ENCODE results near the gene ZNF529.

Gene ZNF529

GRCh38 chr19:36508325-36508724 is 64.8 kb downstream of the ZNF529 start:
- Histone ChIP-seq H3K27ac (ENCODE audit: low read depth, low read length) (no peak overlapping the region), H3K9me2 (replicated peaks; ENCODE audit: control insufficient read depth, low read length) (no peaks in the 10 kb centered on the region), H3K27me3 (ENCODE audit: control insufficient read depth, low read length) (no peaks in the 10 kb centered on the region), H3F3A (ENCODE audit: control insufficient read depth, insufficient read depth) (no peaks in the 10 kb centered on the region), H3K79me2 (ENCODE audit: control insufficient read depth, low read length) (no peaks in the 10 kb centered on the region), H3K36me3 (ENCODE audit: control insufficient read depth, low read length) (no peaks in the 10 kb centered on the region), H4K20me1 (ENCODE audit: control insufficient read depth, insufficient read depth, low read depth, low read length) (no peaks in the 10 kb centered on the region), H3K4me1 (ENCODE audit: control insufficient read depth, low read length) (no peaks in the 10 kb centered on the region), H3K4me3 (ENCODE audit: low read length) (no peak overlapping the region), H3K4me2 (ENCODE audit: low read length) (no peak overlapping the region), H3K9me3 (ENCODE audit: control insufficient read depth, insufficient read depth, low read length) (peaks cover 10% of the 10 kb centered on the region; the same call in 1 of the 2 replicates)
- TF ChIP-seq CTCF (IDR thresholded peaks at IDR 0.05; ENCODE audit: low read depth, low read length, poor library complexity, severe bottlenecking) (no peak), EZH2phosphoT487 (IDR thresholded peaks at IDR 0.05; ENCODE audit: borderline replicate concordance, low read length) (no peak)

GRCh38 chr19:36501973-36502372 is 71.1 kb downstream of the ZNF529 start:
- Histone ChIP-seq H3K9me3 (ENCODE audit: control insufficient read depth, insufficient read depth, low read length) (peaks cover 13% of the 10 kb centered on the region; the same call in 1 of the 2 replicates), H3K4me1 (ENCODE audit: control insufficient read depth, low read length) (no peaks in the 10 kb centered on the region), H3K4me3 (ENCODE audit: low read length) (no peak overlapping the region), H3K9me2 (replicated peaks; ENCODE audit: control insufficient read depth, low read length) (no peaks in the 10 kb centered on the region), H3K79me2 (ENCODE audit: control insufficient read depth, low read length) (no peaks in the 10 kb centered on the region), H3K4me2 (ENCODE audit: low read length) (no peak overlapping the region), H3K27ac (ENCODE audit: low read depth, low read length) (no peak overlapping the region), H3K36me3 (ENCODE audit: control insufficient read depth, low read length) (no peaks in the 10 kb centered on the region), H4K20me1 (ENCODE audit: control insufficient read depth, insufficient read depth, low read depth, low read length) (no peaks in the 10 kb centered on the region), H3F3A (ENCODE audit: control insufficient read depth, insufficient read depth) (no peaks in the 10 kb centered on the region), H3K27me3 (ENCODE audit: control insufficient read depth, low read length) (no peaks in the 10 kb centered on the region)
- TF ChIP-seq EZH2phosphoT487 (IDR thresholded peaks at IDR 0.05; ENCODE audit: borderline replicate concordance, low read length), result no peak
- TF ChIP-seq CTCF (IDR thresholded peaks at IDR 0.05; ENCODE audit: low read depth, low read length, poor library complexity, severe bottlenecking), result no peak

GRCh38 chr19:36497001-36497400 is 76.1 kb downstream of the ZNF529 start:
- Histone ChIP-seq H3K4me2 (ENCODE audit: low read length) (no peak overlapping the region), H4K20me1 (ENCODE audit: control insufficient read depth, insufficient read depth, low read depth, low read length) (no peaks in the 10 kb centered on the region), H3K4me1 (ENCODE audit: control insufficient read depth, low read length) (peaks cover 7% of the 10 kb centered on the region; the same call in 1 of the 2 replicates), H3K27me3 (ENCODE audit: control insufficient read depth, low read length) (no peaks in the 10 kb centered on the region), H3K9me3 (ENCODE audit: control insufficient read depth, insufficient read depth, low read length) (peaks cover 20% of the 10 kb centered on the region), H3K27ac (ENCODE audit: low read depth, low read length) (no peak overlapping the region), H3F3A (ENCODE audit: control insufficient read depth, insufficient read depth) (no peaks in the 10 kb centered on the region), H3K4me3 (ENCODE audit: low read length) (no peak overlapping the region), H3K79me2 (ENCODE audit: control insufficient read depth, low read length) (no peaks in the 10 kb centered on the region), H3K36me3 (ENCODE audit: control insufficient read depth, low read length) (no peaks in the 10 kb centered on the region; the same call in 1 of the 2 replicates), H3K9me2 (replicated peaks; ENCODE audit: control insufficient read depth, low read length) (no peaks in the 10 kb centered on the region)
- no peak for TF ChIP-seq CTCF (IDR thresholded peaks at IDR 0.05; ENCODE audit: low read depth, low read length, poor library complexity, severe bottlenecking)
- no peak for TF ChIP-seq EZH2phosphoT487 (IDR thresholded peaks at IDR 0.05; ENCODE audit: borderline replicate concordance, low read length)

Data from DOHH2 (cell line).